AG04450 (cell line): Measurements from ENCODE around the gene ALDH4A1. TPM values are rescaled to one million over a fixed set of nuclear protein-coding genes. Genes with fewer than 3 reads are reported as not detected.

Source experiments
- CTCF ChIA-PET: fragments of 300-600, 350-600 bp; formaldehyde crosslinking; extraction: SDS; loops from one replicate; lab custom pipeline; 2022; ENCODE audit warnings: antibody characterized with exemption, inconsistent platforms; lab: Charles Lee
- POLR2A ChIA-PET: fragments of 350-600 bp; formaldehyde crosslinking; extraction: SDS; loops from one replicate; lab custom pipeline; 2021; ENCODE audit warnings: antibody characterized with exemption, inconsistent platforms; lab: Yijun Ruan, JAX
- DNase-seq: peaks from one replicate; pipeline ENCODE4 v3.0.0-alpha.2; 2011; ENCODE audit warnings: low read depth, low spot score
- H3K27ac ChIP-seq: one replicate; pipeline ENCODE4 v1.5.1; 2012; ENCODE audit warnings: low read depth, low read length, control low read depth
- H3K27me3 ChIP-seq: one replicate; pipeline ENCODE4 v1.6.0; 2012; ENCODE audit warnings: low read length; ENCODE audit not compliant: control insufficient read depth, insufficient read depth
- H3K4me3 ChIP-seq: 2 replicates; pipeline ENCODE4 v1.5.1; 2011; ENCODE audit warnings: mild to moderate bottlenecking, low read depth, low read length, control low read depth
- H3K9me3 ChIP-seq: 2 replicates; pipeline ENCODE4 v1.5.1; 2012; ENCODE audit warnings: low read length; ENCODE audit not compliant: control insufficient read depth, insufficient read depth
- CTCF ChIP-seq: IDR thresholded peaks from 2 replicates; pipeline ENCODE4 v1.5.1; 2011; ENCODE audit warnings: low read depth, low read length, control low read depth, inconsistent platforms
- polyA plus RNA-seq: library from polyadenylated mRNA; depleted of rRNA; stranded (reverse); fragments of >200 nt; gene quantifications from 2 replicates; pipeline ENCODE4 v1.2.3, GENCODE V29; 2011

The ALDH4A1 gene
- polyA plus RNA-seq, 1 experiment = 8.8 TPM

GRCh38 chr1:18869847-18870594 is 32.3 kb downstream of the ALDH4A1 start:
- Histone ChIP-seq H3K4me3 (no peak overlapping the region), H3K27me3 (peaks cover 15% of the 10 kb centered on the region), H3K27ac (no peak overlapping the region), H3K9me3 (no peaks in the 10 kb centered on the region)
- CTCF ChIA-PET = interaction anchor here (1.3 to 1.9 kb wide), 2 partner anchors 14 to 273 kb away, joined by 4 to 7 read pairs; no protein-coding TSS in a partner anchor
- no peak for DNase-seq
- POLR2A ChIA-PET = no interaction called here
- no peak for TF ChIP-seq CTCF

DNA sequence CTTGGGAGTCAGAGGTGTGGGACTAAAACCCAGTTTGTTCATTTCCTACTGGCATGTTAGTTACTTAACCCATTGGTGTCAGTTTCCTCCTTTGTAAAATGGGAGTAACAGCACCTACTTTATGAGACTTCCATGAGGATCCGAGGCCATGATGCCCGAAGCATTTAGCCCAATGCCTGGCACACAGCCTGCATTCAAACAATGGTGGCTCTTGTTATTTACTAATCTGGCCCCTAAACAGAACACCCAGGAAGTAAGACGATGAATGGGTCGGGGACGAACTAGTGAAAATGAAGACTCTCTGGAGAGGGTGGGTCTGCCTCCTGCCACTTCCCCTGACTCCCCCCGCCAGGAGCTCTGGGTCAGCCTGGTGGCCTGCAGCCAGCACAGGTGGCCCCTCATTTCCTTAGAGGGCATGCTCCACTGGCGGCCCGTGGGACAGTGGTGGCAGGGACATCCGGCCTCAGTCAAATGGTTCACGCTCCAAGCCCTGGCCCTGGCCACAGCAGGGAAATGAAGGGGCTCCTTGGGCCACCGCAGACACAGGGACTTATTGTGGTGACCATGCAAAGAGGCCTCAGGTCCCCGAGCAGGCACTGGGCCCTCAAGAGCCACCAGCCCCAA is 33.4 kb downstream of the ALDH4A1 start:
- Histone ChIP-seq H3K27me3 (peaks cover 15% of the 10 kb centered on the region), H3K27ac (no peak overlapping the region), H3K9me3 (no peaks in the 10 kb centered on the region), H3K4me3 (no peak overlapping the region)
- CTCF ChIA-PET = interaction anchor here (1.3 to 1.9 kb wide), 2 partner anchors 15 to 272 kb away, joined by 4 to 7 read pairs; no protein-coding TSS in a partner anchor
- POLR2A ChIA-PET = no interaction called here
- DNase-seq = no peak
- no peak for TF ChIP-seq CTCF

GRCh38 chr1:18868354-18868753 is 34.0 kb downstream of the ALDH4A1 start:
- ChIA-PET CTCF (no interaction called here), POLR2A (no interaction called here)
- TF ChIP-seq CTCF = no peak
- Histone ChIP-seq H3K27me3 (peaks cover 15% of the 10 kb centered on the region), H3K4me3 (no peak overlapping the region), H3K9me3 (no peaks in the 10 kb centered on the region), H3K27ac (no peak overlapping the region)
- DNase-seq = no peak

- CTCF ChIA-PET = interaction anchor here (0.7 kb wide), 1 partner anchor 60 kb away, joined by 3 read pairs; no protein-coding TSS in a partner anchor
- H3K27me3 ChIP-seq = peaks cover 23% of the 10 kb centered on the region
Measured at GRCh38 chr1:18866846-18867245, 35.5 kb downstream of the ALDH4A1 start.

More at GRCh38 chr1:18866846-18867245, 35.5 kb downstream of the ALDH4A1 start:
- Histone ChIP-seq H3K9me3 (no peaks in the 10 kb centered on the region), H3K4me3 (no peak overlapping the region), H3K27ac (no peak overlapping the region)
- POLR2A ChIA-PET = no interaction called here
- no peak for TF ChIP-seq CTCF
- no peak for DNase-seq
